Measurements from ENCODE around the gene EPHB1.

DNA sequence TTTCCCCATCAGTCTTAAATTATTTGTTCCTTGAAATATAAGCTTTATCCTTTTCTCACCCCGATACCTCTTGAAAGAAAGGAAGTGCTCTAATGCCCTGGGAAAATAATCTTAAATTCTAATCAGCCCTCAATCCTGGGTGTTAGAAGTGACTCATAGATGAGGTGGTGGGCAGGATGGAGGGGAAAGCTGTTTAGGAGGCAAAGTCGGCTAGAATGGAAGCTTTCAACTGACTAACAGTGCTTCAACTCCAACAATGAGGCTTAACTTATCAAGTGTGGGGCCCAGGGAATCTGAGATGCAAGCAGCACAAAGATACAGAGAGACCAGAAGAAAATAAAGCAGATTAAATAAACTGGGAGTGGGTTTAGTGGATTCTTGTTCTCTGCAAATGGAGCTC lies 175.8 kb downstream of the EPHB1 start:
- TF ChIP-seq YY1 (IDR thresholded peaks at IDR 0.05; ENCODE audit: insufficient read depth, insufficient read length): no peak
- TF ChIP-seq ZNF274 (IDR thresholded peaks at IDR 0.05; ENCODE audit: low read depth, low read length): no peak

Measured in NT2/D1 (cell line).